ENCODE measurements around the gene TMEM95. TPM values are rescaled to one million over a fixed set of nuclear protein-coding genes. Genes with fewer than 3 reads are reported as not detected.

The TMEM95 gene
- total and polyA plus RNA-seq, 10 of the 15 experiments (the other 5 are each of a cell fraction or from before 2014, with no cell fraction given): 0.05 to 0.28 TPM; not detected in 8

DNA sequence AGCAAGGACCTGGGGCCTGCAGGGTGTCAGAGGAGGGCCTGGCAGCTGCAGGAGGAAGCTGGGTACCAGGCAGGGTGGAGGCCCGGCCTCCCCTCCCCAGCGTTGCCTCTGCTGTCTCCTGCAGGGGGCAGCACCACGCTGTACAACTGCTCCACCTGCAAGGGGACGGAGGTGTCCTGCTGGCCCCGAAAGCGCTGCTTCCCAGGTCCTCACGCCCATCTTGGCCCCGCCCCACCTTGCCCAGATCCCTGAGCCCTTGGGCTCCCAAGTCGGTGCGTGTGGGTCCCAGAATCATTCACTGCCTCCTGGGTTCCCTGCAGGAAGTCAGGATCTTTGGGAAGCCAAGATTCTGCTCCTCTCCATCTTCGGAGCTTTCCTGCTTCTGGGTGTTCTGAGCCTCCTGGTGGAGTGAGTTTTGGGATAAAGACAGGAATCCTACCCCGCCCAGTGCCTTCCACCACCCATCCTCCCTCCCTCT is 1.2 kb downstream of the TMEM95 start (continued):
- TF ChIP-seq, protein P1, sequence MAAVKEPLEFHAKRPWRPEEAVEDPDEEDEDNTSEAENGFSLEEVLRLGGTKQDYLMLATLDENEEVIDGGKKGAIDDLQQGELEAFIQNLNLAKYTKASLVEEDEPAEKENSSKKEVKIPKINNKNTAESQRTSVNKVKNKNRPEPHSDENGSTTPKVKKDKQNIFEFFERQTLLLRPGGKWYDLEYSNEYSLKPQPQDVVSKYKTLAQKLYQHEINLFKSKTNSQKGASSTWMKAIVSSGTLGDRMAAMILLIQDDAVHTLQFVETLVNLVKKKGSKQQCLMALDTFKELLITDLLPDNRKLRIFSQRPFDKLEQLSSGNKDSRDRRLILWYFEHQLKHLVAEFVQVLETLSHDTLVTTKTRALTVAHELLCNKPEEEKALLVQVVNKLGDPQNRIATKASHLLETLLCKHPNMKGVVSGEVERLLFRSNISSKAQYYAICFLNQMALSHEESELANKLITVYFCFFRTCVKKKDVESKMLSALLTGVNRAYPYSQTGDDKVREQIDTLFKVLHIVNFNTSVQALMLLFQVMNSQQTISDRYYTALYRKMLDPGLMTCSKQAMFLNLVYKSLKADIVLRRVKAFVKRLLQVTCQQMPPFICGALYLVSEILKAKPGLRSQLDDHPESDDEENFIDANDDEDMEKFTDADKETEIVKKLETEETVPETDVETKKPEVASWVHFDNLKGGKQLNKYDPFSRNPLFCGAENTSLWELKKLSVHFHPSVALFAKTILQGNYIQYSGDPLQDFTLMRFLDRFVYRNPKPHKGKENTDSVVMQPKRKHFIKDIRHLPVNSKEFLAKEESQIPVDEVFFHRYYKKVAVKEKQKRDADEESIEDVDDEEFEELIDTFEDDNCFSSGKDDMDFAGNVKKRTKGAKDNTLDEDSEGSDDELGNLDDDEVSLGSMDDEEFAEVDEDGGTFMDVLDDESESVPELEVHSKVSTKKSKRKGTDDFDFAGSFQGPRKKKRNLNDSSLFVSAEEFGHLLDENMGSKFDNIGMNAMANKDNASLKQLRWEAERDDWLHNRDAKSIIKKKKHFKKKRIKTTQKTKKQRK (IDR thresholded peaks at IDR 0.05; ENCODE audit: low read depth, low read length): no peak
- peak; percentile 56; the same call in 1 of the 2 replicates for TF ChIP-seq IRF4 (IDR thresholded peaks at IDR 0.05; ENCODE audit: low read depth, low read length)
- TF ChIP-seq, protein P2, sequence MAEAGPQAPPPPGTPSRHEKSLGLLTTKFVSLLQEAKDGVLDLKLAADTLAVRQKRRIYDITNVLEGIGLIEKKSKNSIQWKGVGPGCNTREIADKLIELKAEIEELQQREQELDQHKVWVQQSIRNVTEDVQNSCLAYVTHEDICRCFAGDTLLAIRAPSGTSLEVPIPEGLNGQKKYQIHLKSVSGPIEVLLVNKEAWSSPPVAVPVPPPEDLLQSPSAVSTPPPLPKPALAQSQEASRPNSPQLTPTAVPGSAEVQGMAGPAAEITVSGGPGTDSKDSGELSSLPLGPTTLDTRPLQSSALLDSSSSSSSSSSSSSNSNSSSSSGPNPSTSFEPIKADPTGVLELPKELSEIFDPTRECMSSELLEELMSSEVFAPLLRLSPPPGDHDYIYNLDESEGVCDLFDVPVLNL (IDR thresholded peaks at IDR 0.05; ENCODE audit: low read depth, low read length): no peak

DNA sequence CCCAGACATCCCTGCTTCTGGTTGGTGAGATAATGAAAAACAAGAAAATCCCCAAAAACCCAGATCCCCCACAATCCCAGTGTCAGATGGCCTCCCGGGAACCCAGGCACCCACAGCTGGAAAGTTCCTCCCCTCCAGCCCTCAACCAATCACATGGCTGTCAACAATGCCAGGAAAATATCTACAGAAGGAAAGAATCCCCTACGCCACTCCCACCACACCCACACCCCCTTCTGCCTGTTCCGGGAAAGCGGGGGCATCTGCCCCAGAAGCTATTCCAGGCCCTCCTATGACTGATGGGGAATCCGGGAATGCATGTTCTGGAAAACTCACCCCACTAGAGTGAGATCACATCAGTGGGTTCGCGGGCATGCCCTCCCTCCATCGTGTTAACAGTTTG is 1.8 kb downstream of the TMEM95 start:
- peaks cover 7% of the 10 kb centered on the region for H3K79me2 ChIP-seq (ENCODE audit: control insufficient read depth, insufficient read depth, low read length)
- 65% methylated on average over 8 of the region's 8 CpGs for WGBS (ENCODE audit: insufficient coverage, insufficient replicate concordance, low lambda C conversion rate, missing lambda C conversion rate)
- H2AFZ ChIP-seq (ENCODE audit: control insufficient read depth, low read depth, low read length): no peak overlapping the region
- no peak overlapping the region for H3K4me2 ChIP-seq (ENCODE audit: control insufficient read depth, insufficient read depth)
- intact Hi-C loops (cut with micrococcal nuclease; ENCODE audit: unreplicated experiment): loop anchor here (2.0 kb wide), 1 partner anchor 204 kb away; the partner anchor contains the start of gene SENP3
- no peak overlapping the region for H3K9ac ChIP-seq (ENCODE audit: control insufficient read depth, insufficient read depth, low read length)
- ChIA-PET CTCF (interaction anchor here (0.8 to 4.0 kb wide), 32 partner anchors 11 to 331 kb away, joined by 3 to 58 read pairs (median 5); partner anchors contain the start of genes ACAP1, CD68, MPDU1 and SAT2), RAD21 (ENCODE audit: unreplicated experiment) (interaction anchor here (1.2 to 3.6 kb wide), 7 partner anchors 79 to 331 kb away, joined by 3 to 31 read pairs (median 8); partner anchors contain the start of genes MPDU1, TMEM102, TNFSF13 and WRAP53), SMC1A (ENCODE audit: uncharacterized antibody, unreplicated experiment) (interaction anchor here (0.9 to 2.4 kb wide), 9 partner anchors 20 to 331 kb away, joined by 3 to 10 read pairs (median 7); partner anchors contain the start of genes ACAP1, TMEM256, TP53 and WRAP53), POLR2A (interaction anchor here (0.6 to 1.3 kb wide), 2 partner anchors 79 to 264 kb away, joined by 3 to 9 read pairs; partner anchors contain the start of gene TMEM102)
- no peaks in the 10 kb centered on the region for H4K20me1 ChIP-seq (ENCODE audit: control insufficient read depth, insufficient read depth)
- no peak overlapping the region for H3K4me3 ChIP-seq
- ATAC-seq (no peak), DNase-seq (ENCODE audit: low read depth, low spot score) (no peak), FAIRE-seq (no peak)
- no peak overlapping the region for H3K27ac ChIP-seq (ENCODE audit: control insufficient read depth, insufficient read depth)
- no peaks in the 10 kb centered on the region for H3K36me3 ChIP-seq (ENCODE audit: control insufficient read depth in 2 of 2, insufficient read depth in 2 of 2, low read length in 1 of 2)
- H3K27me3 ChIP-seq (replicated peaks in 1 of 2; ENCODE audit: control insufficient read depth in 2 of 2, insufficient read depth in 2 of 2, low read length in 1 of 2): no peaks in the 10 kb centered on the region
- peaks cover 18% of the 10 kb centered on the region for H3K4me1 ChIP-seq (ENCODE audit: control insufficient read depth, insufficient read depth, low read length)
- in situ Hi-C loops (cut with MboI): no loop called here
- TF ChIP-seq, protein P3, sequence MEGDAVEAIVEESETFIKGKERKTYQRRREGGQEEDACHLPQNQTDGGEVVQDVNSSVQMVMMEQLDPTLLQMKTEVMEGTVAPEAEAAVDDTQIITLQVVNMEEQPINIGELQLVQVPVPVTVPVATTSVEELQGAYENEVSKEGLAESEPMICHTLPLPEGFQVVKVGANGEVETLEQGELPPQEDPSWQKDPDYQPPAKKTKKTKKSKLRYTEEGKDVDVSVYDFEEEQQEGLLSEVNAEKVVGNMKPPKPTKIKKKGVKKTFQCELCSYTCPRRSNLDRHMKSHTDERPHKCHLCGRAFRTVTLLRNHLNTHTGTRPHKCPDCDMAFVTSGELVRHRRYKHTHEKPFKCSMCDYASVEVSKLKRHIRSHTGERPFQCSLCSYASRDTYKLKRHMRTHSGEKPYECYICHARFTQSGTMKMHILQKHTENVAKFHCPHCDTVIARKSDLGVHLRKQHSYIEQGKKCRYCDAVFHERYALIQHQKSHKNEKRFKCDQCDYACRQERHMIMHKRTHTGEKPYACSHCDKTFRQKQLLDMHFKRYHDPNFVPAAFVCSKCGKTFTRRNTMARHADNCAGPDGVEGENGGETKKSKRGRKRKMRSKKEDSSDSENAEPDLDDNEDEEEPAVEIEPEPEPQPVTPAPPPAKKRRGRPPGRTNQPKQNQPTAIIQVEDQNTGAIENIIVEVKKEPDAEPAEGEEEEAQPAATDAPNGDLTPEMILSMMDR (IDR thresholded peaks at IDR 0.05 in 2 of 3, conservative IDR thresholded peaks at IDR 0.05 in 1 of 3; ENCODE audit: control insufficient read depth in 2 of 3, extremely low read depth in 1 of 3, insufficient read depth in 1 of 3, low read depth in 3 of 3, low read length in 3 of 3): no peak
- no peaks in the 10 kb centered on the region for H3K9me3 ChIP-seq (replicated peaks; ENCODE audit: control insufficient read depth, insufficient read depth, low read length)
- BruUV-seq (replicated peaks): no TSS peak

Measured in GM12878 (cell line).